Ovary (tissue), 9 donors: ENCODE results near the gene ASPSCR1. TPM values are rescaled to one million over a fixed set of nuclear protein-coding genes. Genes with fewer than 3 reads are reported as not detected.

ENCODE experiments used
- DNase-seq, 5 donors: peaks; one replicate each; pipeline ENCODE4 v3.0.0-alpha.2; 2019 to 2020
- H3K27ac ChIP-seq, 2 donors: fragments of 200-600 bp; one replicate each; pipeline versions ENCODE4 v1.5.1 to v1.8.0; 2019 to 2022
- H3K27me3 ChIP-seq: fragments of 200-600 bp; one replicate; pipeline ENCODE4 v1.8.0; 2022
- H3K36me3 ChIP-seq: fragments of 200-600 bp; sonication (generic); one replicate; pipeline ENCODE4 v1.5.1; 2019
- H3K4me1 ChIP-seq: one replicate; pipeline ENCODE4 v1.8.1; 2013; ENCODE audit warnings: mild to moderate bottlenecking, moderate library complexity; ENCODE audit not compliant: insufficient read depth
- H3K4me3 ChIP-seq: fragments of 200-600 bp; sonication (generic); one replicate; pipeline ENCODE4 v1.5.1; 2017
- H3K9me3 ChIP-seq, 2 donors: fragments of 200-600 bp in 1 of 2; sonication (generic) in 1 of 2; one replicate each; pipeline versions ENCODE4 v1.5.1 to v1.8.1; 2013 to 2019; ENCODE audit warnings: mild to moderate bottlenecking in 1 of 2, moderate library complexity in 1 of 2
- CTCF ChIP-seq, 3 donors: fragments of 450-650 bp in 2 of 3; fragments of 200-600 bp in 1 of 3; IDR thresholded peaks; one replicate each; pipeline versions ENCODE4 v1.5.1 to v1.8.0; 2016 to 2022; ENCODE audit warnings: antibody characterized with exemption in 3 of 3, mild to moderate bottlenecking in 1 of 3
- EP300 ChIP-seq: sonication (generic); formaldehyde crosslinking; IDR thresholded peaks from one replicate; pipeline ENCODE4 v1.6.1; 2017; ENCODE audit warnings: antibody characterized with exemption
- POLR2A ChIP-seq: fragments of 450-650 bp; IDR thresholded peaks from one replicate; pipeline ENCODE4 v1.6.1; 2017; ENCODE audit warnings: antibody characterized with exemption, mild to moderate bottlenecking, moderate library complexity
- WGBS, 3 donors: extraction: QIAGEN DNeasy Blood & Tissue Kit in 1 of 3; methylation state at CpG; one replicate each; pipeline versions ENCODE4 v1.1.5 to v1.1.7; 2013 to 2017; 5-methylcytosine and 5-hydroxymethylcytosine counted together
- intact Hi-C, 4 donors: fragments of 100-400 bp; cut with DNase I; formaldehyde crosslinking; loops; one replicate each; pipeline versions ENCODE4 v1.11.0 to v1.15.1; 2022 to 2023
- polyA plus RNA-seq, 2 donors: library from polyadenylated mRNA; stranded (reverse); fragments of 200-250 nt in 1 of 2; fragments of 350-450 nt in 1 of 2; fragmentation: Illumina TruSeq in 1 of 2; extraction: RNeasy Lipid Tissue Mini Kit (QIAGEN cat#74804) in 1 of 2; gene quantifications; one replicate each; pipeline ENCODE4 v1.2.3, GENCODE V29; 2013 to 2014
- total RNA-seq, 7 donors: library from RNA; depleted of rRNA in 2 of 7; stranded (reverse); fragments of >200 nt in 2 of 7; fragmentation: NEBNext Ultra II Directional in 3 of 7; extraction: Animal tissue kit (Norgen Biotek cat#: 25700) in 3 of 7; gene quantifications; one replicate each; pipeline versions ENCODE4 v1.1.0 to v1.2.4, GENCODE V29; 2016 to 2023
- donor health status: DM: no; HTN: no; CAD: no; lungs with moderate emphysema.
- donor health status: DM: no; HTN: no; CAD: no.
- donor health status: Bipolar disorder and iron deficiency.
- donor health status: DM: yes; HTN: yes; CAD: no.
- donor health status: DM: no; HTN: no; CAD: no.
- donor health status: DM: yes; HTN: yes; CAD: no.

Gene ASPSCR1
- total and polyA plus RNA-seq, 9 donors, result 1.6 to 39.9 (median 24.3) TPM

GRCh38 chr17:82056729-82057621 is 79.5 kb downstream of the ASPSCR1 start:
- no peak overlapping the region for H3K27ac ChIP-seq
- no peaks in the 10 kb centered on the region for H3K9me3 ChIP-seq
- 75 to 81% (median 78%) methylated on average over 28 to 29 of the region's 29 CpGs for WGBS, 3 donors
- no peak overlapping the region for H3K4me3 ChIP-seq
- no peaks in the 10 kb centered on the region for H3K27me3 ChIP-seq
- no peaks in the 10 kb centered on the region for H3K4me1 ChIP-seq
- intact Hi-C loops, result loop anchor here in 1 of 4 donors (10.0 kb wide), 1 partner anchor 62 kb away; no protein-coding TSS in a partner anchor
- TF ChIP-seq EP300 (no peak), POLR2A (no peak), CTCF (IDR thresholded peaks at IDR 0.05) (no peak)
- DNase-seq, result peak in 3 of 5 donors; percentile 10 to 34 (median 17)
- H3K36me3 ChIP-seq, result no peaks in the 10 kb centered on the region

GRCh38 chr17:82058230-82058854 is 80.9 kb downstream of the ASPSCR1 start:
- TF ChIP-seq EP300 (no peak), POLR2A (no peak), CTCF (IDR thresholded peaks at IDR 0.05) (no peak)
- H3K36me3 ChIP-seq, result no peaks in the 10 kb centered on the region
- H3K27ac ChIP-seq, result no peak overlapping the region
- H3K4me1 ChIP-seq, result no peaks in the 10 kb centered on the region
- no peaks in the 10 kb centered on the region for H3K27me3 ChIP-seq
- H3K9me3 ChIP-seq, result no peaks in the 10 kb centered on the region
- intact Hi-C loops, result loop anchor here in 1 of 4 donors (10.0 kb wide), 1 partner anchor 64 kb away; no protein-coding TSS in a partner anchor
- 65 to 72% (median 69%) methylated on average over 17 of the region's 17 CpGs for WGBS, 3 donors
- H3K4me3 ChIP-seq, result no peak overlapping the region
- DNase-seq, result peak in 2 of 5 donors; percentile 8 to 14

DNA sequence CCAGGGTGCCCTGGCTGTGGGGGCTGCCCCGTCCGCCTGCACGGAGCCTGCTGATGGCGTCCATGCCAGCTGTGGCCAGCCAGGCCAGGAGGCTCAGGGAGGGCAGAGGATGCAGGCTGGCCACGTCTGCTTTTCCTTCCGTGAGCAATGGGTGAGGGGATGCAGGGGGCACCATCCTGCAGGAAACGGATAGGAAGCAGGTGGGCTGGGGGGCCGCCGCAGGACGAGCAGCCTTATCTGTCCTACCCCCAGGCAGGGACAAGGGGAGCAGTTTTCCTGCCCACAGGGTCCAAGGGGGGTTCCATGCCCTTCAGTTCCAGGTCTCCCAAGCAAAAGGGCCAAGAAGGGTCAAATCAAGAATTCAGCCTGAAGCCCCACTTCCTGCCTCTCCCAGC is 81.4 kb downstream of the ASPSCR1 start:
- 76 to 83% (median 76%) methylated on average over 10 of the region's 10 CpGs for WGBS, 3 donors
- no peak for TF ChIP-seq CTCF (IDR thresholded peaks at IDR 0.05)
- no peak for TF ChIP-seq POLR2A
- no peak for TF ChIP-seq EP300
- Histone ChIP-seq H3K27ac (no peak overlapping the region), H3K27me3 (no peaks in the 10 kb centered on the region), H3K36me3 (no peaks in the 10 kb centered on the region), H3K9me3 (no peaks in the 10 kb centered on the region), H3K4me3 (no peak overlapping the region), H3K4me1 (no peaks in the 10 kb centered on the region)
- intact Hi-C loops, result loop anchor here in 1 of 4 donors (10.0 kb wide), 1 partner anchor 64 kb away; no protein-coding TSS in a partner anchor
- DNase-seq, result peak in 1 of 5 donors; percentile 9

- Histone ChIP-seq H3K27me3 (no peaks in the 10 kb centered on the region), H3K4me1 (no peaks in the 10 kb centered on the region), H3K9me3 (no peaks in the 10 kb centered on the region), H3K36me3 (no peaks in the 10 kb centered on the region), H3K27ac (no peak overlapping the region), H3K4me3 (no peak overlapping the region)
- TF ChIP-seq EP300 (no peak), POLR2A (no peak), CTCF (IDR thresholded peaks at IDR 0.05) (no peak)
- WGBS, 3 donors, result 63 to 65% (median 64%) methylated on average over 19 of the region's 19 CpGs
- DNase-seq, result peak in 1 of 5 donors; percentile 11
- intact Hi-C loops, result loop anchor here in 1 of 4 donors (10.0 kb wide), 1 partner anchor 65 kb away; no protein-coding TSS in a partner anchor
These were observed 82.0 kb downstream of the ASPSCR1 start for GRCh38 chr17:82059272-82060000.
